HepG2 (cell line): ENCODE results near the gene CARMIL1. TPM values are rescaled to one million over a fixed set of nuclear protein-coding genes. Genes with fewer than 3 reads are reported as not detected.

ENCODE experiments used
- ATF5 ChIP-seq: sonication (generic); formaldehyde crosslinking; IDR thresholded peaks from 2 replicates; pipeline ENCODE4 v1.4.0; 2020; ENCODE audit warnings: mild to moderate bottlenecking, low read depth, missing genetic modification reagents
- ELF1 ChIP-seq: sonication (generic); formaldehyde crosslinking; IDR thresholded peaks from 2 replicates; pipeline ENCODE4 v1.4.0; 2020; ENCODE audit warnings: missing genetic modification reagents
- ELF3 ChIP-seq: IDR thresholded peaks from 2 replicates; pipeline ENCODE4 v1.6.1; 2016; ENCODE audit warnings: missing genetic modification reagents, missing compliant biosample characterization
- GLI4 ChIP-seq: sonication (generic); formaldehyde crosslinking; IDR thresholded peaks from 2 replicates; pipeline ENCODE4 v1.5.1; 2020; ENCODE audit warnings: missing genetic modification reagents, mild to moderate bottlenecking, moderate library complexity, borderline replicate concordance
- HOXA9 ChIP-seq: sonication (generic); formaldehyde crosslinking; IDR thresholded peaks from 2 replicates; pipeline ENCODE4 v1.8.1; 2022; ENCODE audit warnings: missing genetic modification reagents, mild to moderate bottlenecking, moderate library complexity, borderline replicate concordance
- KAT7 ChIP-seq: IDR thresholded peaks from 2 replicates; pipeline ENCODE4 v1.6.1; 2018; ENCODE audit warnings: borderline replicate concordance, missing compliant biosample characterization
- NR2F6 ChIP-seq, 2 experiments: IDR thresholded peaks; 2 replicates each; pipeline ENCODE4 v1.6.1; 2016; ENCODE audit warnings: antibody characterized with exemption in 1 of 2, mild to moderate bottlenecking in 1 of 2
- PPARG ChIP-seq: conservative IDR thresholded peaks from 2 replicates; pipeline ENCODE4 v1.6.1; 2016; ENCODE audit warnings: missing biosample characterization, missing genetic modification reagents
- SAP130 ChIP-seq: IDR thresholded peaks from 2 replicates; pipeline ENCODE4 v1.6.1; 2016; ENCODE audit warnings: low read depth
- SKI ChIP-seq: fragments of 450-650 bp; IDR thresholded peaks from one replicate; pipeline ENCODE4 v1.6.1; 2018; ENCODE audit warnings: mild to moderate bottlenecking; ENCODE audit not compliant: partially characterized antibody
- TAF1 ChIP-seq: sonication (generic); formaldehyde crosslinking; IDR thresholded peaks from 2 replicates; pipeline ENCODE4 v1.4.0; 2020; ENCODE audit warnings: missing genetic modification reagents
- THAP11 ChIP-seq: IDR thresholded peaks from 2 replicates; pipeline ENCODE4 v1.6.1; 2016; ENCODE audit warnings: missing biosample characterization, missing genetic modification reagents
- polyA plus RNA-seq, 8 experiments: library from polyadenylated mRNA; depleted of rRNA in 3 of 8; stranded (reverse) in 7 of 8; unstranded in 1 of 8; fragments of >200 nt; fragmentation: Illumina TruSeq in 4 of 8; extraction: Trizol in 4 of 8; gene quantifications; 2 replicates each; pipeline versions ENCODE4 v1.2.1 to v1.2.3, GENCODE V29; 2011 to 2016; ENCODE audit warnings: low read depth in 4 of 8, missing spikeins in 1 of 8, mixed read lengths in 1 of 8; ENCODE audit not compliant: insufficient read depth in 1 of 8
- total RNA-seq, 5 experiments: library from RNA; depleted of rRNA; stranded (reverse); fragments of >200 nt; fragmentation: Illumina TruSeq; extraction: Trizol; gene quantifications; 2 replicates each; pipeline ENCODE4 v1.2.3, GENCODE V29; 2016; ENCODE audit warnings: low read depth in 1 of 5
- TF ChIP-seq, protein P1 (sequence below): sonication (generic); formaldehyde crosslinking; IDR thresholded peaks from 2 replicates; pipeline ENCODE4 v1.5.0; 2020; ENCODE audit warnings: mild to moderate bottlenecking, missing genetic modification reagents, moderate library complexity
- TF ChIP-seq, protein P2 (sequence below): sonication (generic); formaldehyde crosslinking; IDR thresholded peaks from 2 replicates; pipeline ENCODE4 v1.5.1; 2020; ENCODE audit warnings: mild to moderate bottlenecking, missing genetic modification reagents, borderline replicate concordance
- TF ChIP-seq, protein P3 (sequence below): sonication (generic); formaldehyde crosslinking; conservative IDR thresholded peaks from 2 replicates; pipeline ENCODE4 v1.4.0; 2020; ENCODE audit warnings: missing genetic modification reagents
- TF ChIP-seq, protein P4 (sequence below): IDR thresholded peaks from 2 replicates; pipeline ENCODE4 v1.6.1; 2016; ENCODE audit warnings: missing compliant biosample characterization, missing genetic modification reagents, borderline replicate concordance

The CARMIL1 gene
- total and polyA plus RNA-seq, 2 of the 13 experiments (the other 11 are each of a cell fraction or from before 2014, with no cell fraction given): 1.8 to 2.6 TPM

DNA sequence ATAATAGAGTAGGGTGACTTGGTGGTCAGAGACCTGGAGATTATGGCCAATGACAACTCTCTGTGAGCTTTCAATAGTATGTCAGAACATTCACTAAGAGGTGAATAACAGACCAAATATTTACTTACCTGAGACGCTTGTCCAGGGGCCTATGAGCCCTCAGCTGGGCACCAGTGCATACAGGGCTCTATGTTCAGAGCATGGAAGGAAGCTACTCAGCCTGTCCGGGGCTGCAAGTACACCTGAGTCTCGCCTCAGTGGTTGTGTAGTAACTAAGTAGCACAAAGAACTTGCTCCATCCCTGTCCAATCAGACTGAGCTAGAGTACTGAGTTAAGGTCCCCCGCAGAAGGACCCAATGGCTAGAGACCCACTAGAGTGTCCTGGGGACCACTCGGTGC lies 361.3 kb downstream of the CARMIL1 start (continued):
- TF ChIP-seq, protein P1, sequence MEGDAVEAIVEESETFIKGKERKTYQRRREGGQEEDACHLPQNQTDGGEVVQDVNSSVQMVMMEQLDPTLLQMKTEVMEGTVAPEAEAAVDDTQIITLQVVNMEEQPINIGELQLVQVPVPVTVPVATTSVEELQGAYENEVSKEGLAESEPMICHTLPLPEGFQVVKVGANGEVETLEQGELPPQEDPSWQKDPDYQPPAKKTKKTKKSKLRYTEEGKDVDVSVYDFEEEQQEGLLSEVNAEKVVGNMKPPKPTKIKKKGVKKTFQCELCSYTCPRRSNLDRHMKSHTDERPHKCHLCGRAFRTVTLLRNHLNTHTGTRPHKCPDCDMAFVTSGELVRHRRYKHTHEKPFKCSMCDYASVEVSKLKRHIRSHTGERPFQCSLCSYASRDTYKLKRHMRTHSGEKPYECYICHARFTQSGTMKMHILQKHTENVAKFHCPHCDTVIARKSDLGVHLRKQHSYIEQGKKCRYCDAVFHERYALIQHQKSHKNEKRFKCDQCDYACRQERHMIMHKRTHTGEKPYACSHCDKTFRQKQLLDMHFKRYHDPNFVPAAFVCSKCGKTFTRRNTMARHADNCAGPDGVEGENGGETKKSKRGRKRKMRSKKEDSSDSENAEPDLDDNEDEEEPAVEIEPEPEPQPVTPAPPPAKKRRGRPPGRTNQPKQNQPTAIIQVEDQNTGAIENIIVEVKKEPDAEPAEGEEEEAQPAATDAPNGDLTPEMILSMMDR: 0 out of 2 replicates have a peak, but pooled peaks have one; percentile 10
- TF ChIP-seq, protein P2, sequence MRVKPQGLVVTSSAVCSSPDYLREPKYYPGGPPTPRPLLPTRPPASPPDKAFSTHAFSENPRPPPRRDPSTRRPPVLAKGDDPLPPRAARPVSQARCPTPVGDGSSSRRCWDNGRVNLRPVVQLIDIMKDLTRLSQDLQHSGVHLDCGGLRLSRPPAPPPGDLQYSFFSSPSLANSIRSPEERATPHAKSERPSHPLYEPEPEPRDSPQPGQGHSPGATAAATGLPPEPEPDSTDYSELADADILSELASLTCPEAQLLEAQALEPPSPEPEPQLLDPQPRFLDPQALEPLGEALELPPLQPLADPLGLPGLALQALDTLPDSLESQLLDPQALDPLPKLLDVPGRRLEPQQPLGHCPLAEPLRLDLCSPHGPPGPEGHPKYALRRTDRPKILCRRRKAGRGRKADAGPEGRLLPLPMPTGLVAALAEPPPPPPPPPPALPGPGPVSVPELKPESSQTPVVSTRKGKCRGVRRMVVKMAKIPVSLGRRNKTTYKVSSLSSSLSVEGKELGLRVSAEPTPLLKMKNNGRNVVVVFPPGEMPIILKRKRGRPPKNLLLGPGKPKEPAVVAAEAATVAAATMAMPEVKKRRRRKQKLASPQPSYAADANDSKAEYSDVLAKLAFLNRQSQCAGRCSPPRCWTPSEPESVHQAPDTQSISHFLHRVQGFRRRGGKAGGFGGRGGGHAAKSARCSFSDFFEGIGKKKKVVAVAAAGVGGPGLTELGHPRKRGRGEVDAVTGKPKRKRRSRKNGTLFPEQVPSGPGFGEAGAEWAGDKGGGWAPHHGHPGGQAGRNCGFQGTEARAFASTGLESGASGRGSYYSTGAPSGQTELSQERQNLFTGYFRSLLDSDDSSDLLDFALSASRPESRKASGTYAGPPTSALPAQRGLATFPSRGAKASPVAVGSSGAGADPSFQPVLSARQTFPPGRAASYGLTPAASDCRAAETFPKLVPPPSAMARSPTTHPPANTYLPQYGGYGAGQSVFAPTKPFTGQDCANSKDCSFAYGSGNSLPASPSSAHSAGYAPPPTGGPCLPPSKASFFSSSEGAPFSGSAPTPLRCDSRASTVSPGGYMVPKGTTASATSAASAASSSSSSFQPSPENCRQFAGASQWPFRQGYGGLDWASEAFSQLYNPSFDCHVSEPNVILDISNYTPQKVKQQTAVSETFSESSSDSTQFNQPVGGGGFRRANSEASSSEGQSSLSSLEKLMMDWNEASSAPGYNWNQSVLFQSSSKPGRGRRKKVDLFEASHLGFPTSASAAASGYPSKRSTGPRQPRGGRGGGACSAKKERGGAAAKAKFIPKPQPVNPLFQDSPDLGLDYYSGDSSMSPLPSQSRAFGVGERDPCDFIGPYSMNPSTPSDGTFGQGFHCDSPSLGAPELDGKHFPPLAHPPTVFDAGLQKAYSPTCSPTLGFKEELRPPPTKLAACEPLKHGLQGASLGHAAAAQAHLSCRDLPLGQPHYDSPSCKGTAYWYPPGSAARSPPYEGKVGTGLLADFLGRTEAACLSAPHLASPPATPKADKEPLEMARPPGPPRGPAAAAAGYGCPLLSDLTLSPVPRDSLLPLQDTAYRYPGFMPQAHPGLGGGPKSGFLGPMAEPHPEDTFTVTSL (CRISPR knock-in tag): peak; percentile 81; the same call in 1 of the 2 replicates
- TF ChIP-seq SAP130 (CRISPR knock-in tag) (peak; percentile 74), KAT7 (CRISPR knock-in tag) (no peak), HOXA9 (CRISPR knock-in tag) (no peak), SKI (no peak), THAP11 (CRISPR knock-in tag) (0 out of 2 replicates have a peak, but pooled peaks have one; percentile 16), PPARG (CRISPR knock-in tag) (0 out of 2 replicates have a peak, but pooled peaks have one; percentile 45), NR2F6 (IDR thresholded peaks at IDR 0.05) (peak; percentile 66), NR2F6 (CRISPR knock-in tag; IDR thresholded peaks at IDR 0.05) (peak; percentile 45; the same call in 1 of the 2 replicates), ELF3 (CRISPR knock-in tag) (peak; percentile 57), ELF1 (no peak), TAF1 (CRISPR knock-in tag) (no peak), ATF5 (CRISPR knock-in tag) (no peak), GLI4 (CRISPR knock-in tag) (no peak)
- TF ChIP-seq, protein P3, sequence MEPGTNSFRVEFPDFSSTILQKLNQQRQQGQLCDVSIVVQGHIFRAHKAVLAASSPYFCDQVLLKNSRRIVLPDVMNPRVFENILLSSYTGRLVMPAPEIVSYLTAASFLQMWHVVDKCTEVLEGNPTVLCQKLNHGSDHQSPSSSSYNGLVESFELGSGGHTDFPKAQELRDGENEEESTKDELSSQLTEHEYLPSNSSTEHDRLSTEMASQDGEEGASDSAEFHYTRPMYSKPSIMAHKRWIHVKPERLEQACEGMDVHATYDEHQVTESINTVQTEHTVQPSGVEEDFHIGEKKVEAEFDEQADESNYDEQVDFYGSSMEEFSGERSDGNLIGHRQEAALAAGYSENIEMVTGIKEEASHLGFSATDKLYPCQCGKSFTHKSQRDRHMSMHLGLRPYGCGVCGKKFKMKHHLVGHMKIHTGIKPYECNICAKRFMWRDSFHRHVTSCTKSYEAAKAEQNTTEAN: no peak
- TF ChIP-seq, protein P4, sequence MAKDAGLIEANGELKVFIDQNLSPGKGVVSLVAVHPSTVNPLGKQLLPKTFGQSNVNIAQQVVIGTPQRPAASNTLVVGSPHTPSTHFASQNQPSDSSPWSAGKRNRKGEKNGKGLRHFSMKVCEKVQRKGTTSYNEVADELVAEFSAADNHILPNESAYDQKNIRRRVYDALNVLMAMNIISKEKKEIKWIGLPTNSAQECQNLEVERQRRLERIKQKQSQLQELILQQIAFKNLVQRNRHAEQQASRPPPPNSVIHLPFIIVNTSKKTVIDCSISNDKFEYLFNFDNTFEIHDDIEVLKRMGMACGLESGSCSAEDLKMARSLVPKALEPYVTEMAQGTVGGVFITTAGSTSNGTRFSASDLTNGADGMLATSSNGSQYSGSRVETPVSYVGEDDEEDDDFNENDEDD (CRISPR knock-in tag): no peak
